Astrocyte of the cerebellum (primary cell): Measurements from ENCODE around the gene KMT2E.

Source experiments
- DNase-seq: peaks from one replicate; pipeline ENCODE4 v3.0.0-alpha.2; 2011; ENCODE audit warnings: low read depth
- H3K4me3 ChIP-seq: 2 replicates; pipeline ENCODE4 v1.5.1; 2011; ENCODE audit warnings: mild to moderate bottlenecking, low read depth, low read length, moderate library complexity
- CTCF ChIP-seq: IDR thresholded peaks from 2 replicates; pipeline ENCODE4 v1.5.1; 2012; ENCODE audit warnings: low read length, low read depth, moderate library complexity, mild to moderate bottlenecking; ENCODE audit errors: missing control alignments
- in situ Hi-C: cut with HindIII; loops from 2 replicates; pipeline ENCODE4 v1.10.0; 2017; ENCODE audit warnings: low sequenced_read_pairs

The KMT2E gene

GRCh38 chr7:105131890-105132289 lies 117.9 kb downstream of the KMT2E start:
- in situ Hi-C loops: no loop called here
- H3K4me3 ChIP-seq: no peak overlapping the region

GRCh38 chr7:105132335-105132734 lies 118.3 kb downstream of the KMT2E start:
- H3K4me3 ChIP-seq: no peak overlapping the region
- no peak for TF ChIP-seq CTCF
- in situ Hi-C loops: no loop called here
- no peak for DNase-seq

More at GRCh38 chr7:105131890-105132289, 117.9 kb downstream of the KMT2E start:
- no peak for DNase-seq
- TF ChIP-seq CTCF: no peak

- in situ Hi-C loops: no loop called here
- DNase-seq: no peak
- H3K4me3 ChIP-seq: no peak overlapping the region
- TF ChIP-seq CTCF: no peak
Observed at GRCh38 chr7:105132835-105133234, 118.8 kb downstream of the KMT2E start.

GRCh38 chr7:105133358-105133757 lies 119.4 kb downstream of the KMT2E start:
- no peak for TF ChIP-seq CTCF
- DNase-seq: no peak
- no peak overlapping the region for H3K4me3 ChIP-seq
- in situ Hi-C loops: no loop called here

- in situ Hi-C loops: no loop called here
- no peak for DNase-seq
Observed at GRCh38 chr7:105133986-105134655, 120.1 kb downstream of the KMT2E start.

GRCh38 chr7:105136221-105136620 lies 122.2 kb downstream of the KMT2E start:
- in situ Hi-C loops: no loop called here
- peak; percentile 25 for TF ChIP-seq CTCF
- no peak overlapping the region for H3K4me3 ChIP-seq
- DNase-seq: no peak

More at GRCh38 chr7:105133986-105134655, 120.1 kb downstream of the KMT2E start:
- TF ChIP-seq CTCF: no peak
- no peak overlapping the region for H3K4me3 ChIP-seq

- TF ChIP-seq CTCF: no peak
- in situ Hi-C loops: no loop called here
- no peak for DNase-seq
- H3K4me3 ChIP-seq: no peak overlapping the region
Observed at GRCh38 chr7:105137898-105138297, 123.9 kb downstream of the KMT2E start.
